ENCODE data around the gene DOCK7.
A peak's percentile ranks its signal among the peaks of the same experiment; 100 is the strongest.
"Not testable (repeated sequence)": the region's sequence is repeated elsewhere in the genome, so short reads cannot be mapped to it uniquely, and the experiment has no call there.

Gene DOCK7

GRCh38 chr1:62528015-62528414, 160.2 kb downstream of the DOCK7 start:
- no peak for DNase-seq

DNA sequence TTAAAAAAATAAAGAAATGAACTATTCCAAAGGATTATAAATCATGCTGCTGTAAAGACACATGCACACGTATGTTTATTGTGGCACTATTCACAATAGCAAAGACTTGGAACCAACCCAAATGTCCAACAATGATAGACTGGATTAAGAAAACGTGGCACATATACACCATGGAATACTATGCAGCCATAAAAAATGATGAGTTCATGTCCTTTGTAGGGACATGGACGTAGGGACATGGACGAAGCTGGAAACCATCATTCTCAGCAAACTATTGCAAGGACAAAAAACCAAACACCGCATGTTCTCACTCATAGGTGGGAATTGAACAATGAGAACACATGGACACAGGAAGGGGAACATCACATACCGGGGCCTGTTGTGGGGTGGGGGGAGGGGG, 160.8 kb downstream of the DOCK7 start:
- not testable (repeated sequence) for DNase-seq

DNA sequence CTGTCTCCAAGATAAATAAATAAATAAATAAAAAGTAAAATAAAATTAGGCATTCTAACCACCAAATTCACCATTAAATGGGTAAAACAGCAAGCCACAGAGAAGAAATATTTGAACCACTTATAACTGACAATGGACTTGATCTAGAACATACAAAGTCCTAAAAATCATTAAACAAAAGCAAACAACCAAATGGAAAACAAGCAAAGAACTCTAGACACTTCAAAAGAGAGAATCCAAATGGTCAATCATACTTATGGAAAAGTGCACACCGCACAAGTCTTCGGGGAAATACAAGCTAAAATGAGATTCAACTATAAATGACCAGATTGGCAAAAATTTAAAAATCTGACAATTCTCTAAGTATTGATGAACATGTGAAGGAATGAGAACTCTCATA, 164.3 kb downstream of the DOCK7 start:
- DNase-seq, result no peak

GRCh38 chr1:62516600-62516999, 171.6 kb downstream of the DOCK7 start:
- no peak for DNase-seq

DNA sequence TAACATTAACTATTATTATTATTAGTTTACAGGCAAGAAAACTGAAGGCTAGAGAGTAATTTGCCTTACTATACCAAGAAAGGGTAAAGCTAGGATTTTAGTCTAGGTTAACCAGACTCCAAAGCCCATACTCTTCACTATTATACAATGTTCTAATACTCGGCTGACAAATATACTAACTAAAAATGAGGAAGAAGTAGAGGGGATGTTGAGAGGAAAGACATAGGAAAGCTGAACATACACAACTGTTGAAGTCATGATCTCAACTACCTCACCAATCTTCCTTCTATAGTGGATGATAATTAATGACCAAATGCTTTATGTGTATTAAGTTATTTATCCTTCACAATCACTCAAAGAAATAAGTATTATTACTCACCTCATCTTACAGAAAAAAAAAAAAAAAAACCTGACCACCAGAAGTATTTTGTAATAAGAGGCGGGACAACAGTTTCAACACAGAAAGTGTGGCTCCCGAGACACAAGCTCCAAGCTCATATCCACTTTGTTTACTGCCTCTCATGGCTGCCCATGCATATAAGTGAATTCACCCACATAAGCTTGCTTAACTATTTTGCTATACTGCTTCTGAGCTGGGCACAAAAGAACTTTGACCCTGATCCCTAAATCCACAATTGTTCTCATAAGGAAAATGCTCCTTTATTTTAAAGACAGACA, 173.3 kb downstream of the DOCK7 start:
- no peak for DNase-seq

- DNase-seq, result no peak
Measured at GRCh38 chr1:62513013-62513412, 175.2 kb downstream of the DOCK7 start.

- DNase-seq, result no peak
Measured at GRCh38 chr1:62509028-62509427, 179.2 kb downstream of the DOCK7 start.

DNA sequence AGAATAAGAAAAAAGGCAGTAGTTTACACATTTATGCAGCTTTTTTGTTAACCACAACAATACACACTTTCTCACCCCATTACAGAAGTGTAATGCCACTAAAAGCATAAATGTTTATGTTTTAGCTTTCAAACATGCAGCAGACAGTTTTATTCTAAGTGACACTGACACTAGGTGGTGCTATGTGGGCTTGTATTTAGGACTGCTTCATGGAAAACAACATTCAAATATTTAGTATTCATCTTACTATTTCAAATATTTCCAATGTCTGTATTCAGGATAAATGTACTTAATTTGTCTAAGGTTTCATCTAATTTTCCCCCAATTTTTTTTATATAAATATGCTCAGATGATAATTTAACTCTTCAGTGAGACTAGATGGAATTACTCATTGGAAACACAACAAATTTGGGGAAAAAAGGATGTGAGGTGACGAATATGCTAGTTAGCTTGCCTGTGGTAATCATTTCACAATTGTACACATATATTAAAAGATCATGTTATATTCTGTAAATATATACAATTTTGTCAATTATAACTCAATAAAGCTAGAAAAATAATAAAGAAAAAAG, 179.9 kb downstream of the DOCK7 start:
- peak in 1 of 2 donors; percentile 19 for DNase-seq

GRCh38 chr1:62500210-62500609, 188.0 kb downstream of the DOCK7 start:
- no peak for DNase-seq

GRCh38 chr1:62494137-62494536, 194.0 kb downstream of the DOCK7 start:
- DNase-seq, result no peak

DNA sequence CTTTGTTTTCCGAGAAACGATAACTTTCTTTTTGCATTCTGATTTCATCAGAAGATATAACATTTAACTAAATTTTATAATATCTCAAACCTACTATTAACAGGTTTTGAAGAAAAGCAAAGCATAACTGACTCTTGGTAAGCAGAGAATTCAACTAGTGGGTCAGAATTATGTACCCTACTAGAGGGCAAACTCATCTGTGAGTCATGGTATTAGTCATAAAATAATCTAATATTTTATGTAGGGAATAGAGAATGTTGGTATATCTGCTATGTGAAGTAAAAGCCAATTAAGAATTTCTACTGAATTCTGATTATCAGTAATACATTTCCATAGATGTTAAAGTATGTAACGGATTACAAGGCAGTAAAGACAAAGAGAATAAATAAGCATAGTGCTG, 194.5 kb downstream of the DOCK7 start:
- no peak for DNase-seq

- DNase-seq, result no peak
Measured at GRCh38 chr1:62492521-62492920, 195.7 kb downstream of the DOCK7 start.

GRCh38 chr1:62487956-62488355, 200.2 kb downstream of the DOCK7 start:
- DNase-seq, result no peak

- DNase-seq, result no peak
Measured at GRCh38 chr1:62484824-62485468, 203.2 kb downstream of the DOCK7 start.

- DNase-seq, result no peak
Measured at GRCh38 chr1:62481681-62482080, 206.5 kb downstream of the DOCK7 start.

- no peak for DNase-seq
Measured at GRCh38 chr1:62476525-62477219, 211.5 kb downstream of the DOCK7 start.

DNA sequence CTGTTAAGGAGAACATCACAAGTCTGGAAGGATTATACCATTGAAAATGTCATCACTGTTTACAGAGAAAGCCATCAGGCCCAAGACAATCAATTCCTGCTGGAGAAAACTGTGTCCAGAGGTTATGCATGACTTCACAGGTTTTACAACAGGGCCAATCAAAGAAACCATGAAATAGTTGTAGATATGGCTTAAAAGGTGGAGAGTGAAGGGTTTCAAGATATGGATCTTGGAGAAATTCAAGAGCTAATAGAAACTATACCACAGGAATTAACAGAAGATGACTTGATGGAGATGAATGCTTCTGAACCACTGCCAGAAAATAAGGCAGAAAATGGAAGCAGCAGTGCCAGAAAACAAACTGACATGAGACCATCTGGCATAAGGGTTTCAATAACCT, 221.1 kb downstream of the DOCK7 start:
- DNase-seq, result no peak

DNA sequence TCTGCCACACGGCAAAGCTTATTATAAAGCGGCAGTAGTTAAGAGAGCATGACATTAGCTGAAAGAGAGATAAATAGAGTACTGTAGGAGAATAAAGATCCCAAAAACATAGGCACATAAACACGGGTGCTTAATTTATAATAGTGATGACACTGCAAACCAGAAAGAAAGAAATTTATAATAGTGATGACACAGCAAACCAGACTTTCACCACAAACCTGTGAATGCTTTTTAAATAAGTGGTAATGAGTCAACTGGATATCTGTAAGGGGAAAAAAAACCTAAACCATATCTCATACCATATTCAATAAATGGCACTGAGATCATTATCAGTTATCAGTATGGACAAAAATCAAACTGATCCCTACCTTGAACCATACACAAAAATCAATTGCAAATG, 225.8 kb downstream of the DOCK7 start:
- no peak for DNase-seq

DNA sequence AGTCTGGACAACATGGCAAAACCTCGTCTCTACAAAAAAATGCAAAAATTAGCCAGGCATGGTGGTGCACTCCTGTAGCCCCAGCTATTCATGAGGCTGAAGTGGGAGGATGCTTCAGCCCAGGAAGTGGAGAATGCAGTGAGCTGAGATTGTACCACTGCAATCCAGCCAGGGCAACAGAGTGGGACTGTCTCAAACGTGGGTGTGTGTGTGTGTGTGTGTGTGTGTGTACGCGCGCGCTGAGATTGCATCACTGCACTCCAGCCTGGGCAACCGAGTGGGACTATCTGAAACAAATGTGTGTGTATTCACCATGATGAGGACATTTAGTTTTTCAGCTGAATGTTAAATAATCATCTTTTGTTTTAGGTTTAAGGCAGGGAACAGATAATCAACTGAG, 230.2 kb downstream of the DOCK7 start:
- no peak for DNase-seq

DNA sequence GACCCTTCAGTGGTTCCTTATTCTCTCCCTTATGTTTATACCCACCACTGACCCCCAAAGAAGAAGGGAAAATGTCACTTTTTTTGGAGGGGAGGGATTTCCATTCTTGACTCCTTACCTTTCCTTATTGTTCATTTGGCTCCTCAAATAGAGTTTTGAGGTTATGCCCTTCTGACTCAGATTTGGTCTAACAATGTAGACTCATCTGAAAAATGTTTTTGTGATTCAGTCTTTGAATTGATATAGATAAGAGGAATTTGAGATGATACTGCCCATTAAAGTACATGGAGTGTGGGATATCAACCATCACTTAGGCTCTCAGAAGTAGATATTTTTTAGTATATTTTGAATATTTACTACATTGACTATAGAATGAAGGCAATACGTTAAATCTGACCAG, 235.2 kb downstream of the DOCK7 start:
- no peak for DNase-seq

DNA sequence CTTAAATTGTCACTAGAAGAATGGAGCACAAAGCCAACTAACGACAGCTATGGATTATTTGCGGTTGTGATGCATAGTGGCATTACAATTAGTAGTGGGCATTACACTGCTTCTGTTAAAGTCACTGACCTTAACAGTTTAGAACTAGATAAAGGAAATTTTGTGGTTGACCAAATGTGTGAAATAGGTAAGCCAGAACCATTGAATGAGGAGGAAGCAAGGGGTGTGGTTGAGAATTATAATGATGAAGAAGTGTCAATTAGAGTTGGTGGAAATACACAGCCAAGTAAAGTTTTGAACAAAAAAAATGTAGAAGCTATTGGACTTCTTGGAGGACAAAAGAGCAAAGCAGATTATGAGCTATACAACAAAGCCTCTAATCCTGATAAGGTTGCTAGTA, 237.9 kb downstream of the DOCK7 start:
- DNase-seq, result no peak

DNA sequence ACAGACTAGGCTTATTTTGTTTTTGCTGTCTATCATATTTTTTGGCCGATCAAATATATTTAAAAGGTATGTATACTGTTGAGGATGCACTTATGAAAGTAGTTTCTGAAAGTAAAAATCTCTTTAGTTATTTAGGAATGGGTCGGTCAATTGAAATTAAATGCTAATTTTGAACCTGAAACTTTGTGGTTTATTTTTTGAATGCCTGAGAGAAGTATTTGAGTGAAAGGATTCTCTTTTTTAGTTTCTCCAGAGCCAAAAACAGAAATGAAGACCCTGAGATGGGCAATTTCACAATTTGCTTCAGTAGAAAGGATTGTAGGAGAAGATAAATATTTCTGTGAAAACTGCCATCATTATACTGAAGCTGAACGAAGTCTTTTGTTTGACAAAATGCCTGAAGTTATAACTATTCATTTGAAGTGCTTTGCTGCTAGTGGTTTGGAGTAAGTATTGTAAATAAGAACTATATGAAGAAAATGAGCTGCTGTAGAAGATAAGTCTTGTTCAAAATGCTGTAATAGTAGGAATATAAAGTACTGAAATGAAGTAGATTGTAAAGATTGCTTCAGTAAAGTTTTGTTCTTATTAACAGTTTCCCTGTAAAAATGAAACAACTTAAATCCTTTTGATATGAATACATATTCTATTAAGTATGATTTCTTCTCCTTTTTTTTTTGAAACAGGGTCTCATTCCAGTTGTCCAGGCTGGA, 239.8 kb downstream of the DOCK7 start:
- DNase-seq, result no peak

- DNase-seq, result no peak
Measured at GRCh38 chr1:62444701-62445100, 243.5 kb downstream of the DOCK7 start.
